Effector CD8-positive, alpha-beta T cell (primary cell): ENCODE data around the gene CXCL5.

Source experiments
- DNase-seq: peaks from one replicate; lab custom pipeline; 2025; lab: John Stamatoyannopoulos, UW
- total RNA-seq, 4 experiments: gene quantifications; one replicate each; lab custom pipeline; 2026; lab: John Stamatoyannopoulos, UW

The CXCL5 gene
- total RNA-seq = 0 to 0.09 (median 0) reads per million in 4 experiments

GRCh38 chr4:73998040-73999011, at the start of gene CXCL5:
TSS of gene CXCL5 (minus strand) at chr4:73998677. CDS start at chr4:73998581, 96 bp downstream.
- DNase-seq = no peak

GRCh38 chr4:74047152-74047551, 48.7 kb upstream of the CXCL5 start:
- DNase-seq = no peak

- DNase-seq = no peak
These were observed 47.3 kb upstream of the CXCL5 start for GRCh38 chr4:74045772-74046171.

DNA sequence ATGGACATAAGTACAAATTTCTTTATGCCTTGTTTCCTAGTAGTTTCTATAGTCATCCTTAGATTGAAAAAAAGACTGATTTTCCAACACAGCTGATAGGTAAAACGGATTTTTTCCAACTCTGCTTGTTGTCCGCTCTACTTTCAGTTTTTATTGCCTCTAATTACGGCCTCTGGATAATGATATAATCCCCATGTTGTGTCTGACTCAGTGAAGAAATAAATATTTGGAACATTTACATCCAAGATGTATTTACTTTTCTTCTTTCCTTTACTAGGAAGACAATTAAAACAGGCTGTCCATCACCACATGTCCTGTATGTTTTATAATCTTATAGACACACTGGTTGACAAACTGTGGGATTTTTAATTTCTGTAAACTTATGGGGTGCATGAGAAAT, 46.8 kb upstream of the CXCL5 start:
- no peak for DNase-seq

- DNase-seq = no peak
These were observed 46.2 kb upstream of the CXCL5 start for GRCh38 chr4:74044677-74045076.

GRCh38 chr4:74042681-74043080, 44.2 kb upstream of the CXCL5 start:
- no peak for DNase-seq

DNA sequence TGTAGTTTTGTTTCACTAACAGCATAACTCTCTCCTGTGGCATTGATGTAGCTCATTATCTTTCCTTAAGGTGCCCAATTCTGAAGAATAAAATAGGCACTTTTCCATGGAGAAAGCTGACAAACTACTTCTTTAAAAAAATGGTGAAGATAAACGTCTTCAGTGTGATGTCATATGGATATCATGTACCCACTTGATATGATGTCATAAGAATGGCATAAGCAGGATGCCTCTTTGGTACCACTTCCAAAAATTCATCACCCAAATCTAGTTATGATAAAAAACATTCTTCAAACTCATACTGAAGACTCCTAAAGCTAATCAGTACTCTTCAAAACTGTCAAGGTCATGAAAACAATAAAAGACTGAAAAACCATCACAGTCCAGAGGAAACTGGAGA, 42.9 kb upstream of the CXCL5 start:
- DNase-seq = no peak

DNA sequence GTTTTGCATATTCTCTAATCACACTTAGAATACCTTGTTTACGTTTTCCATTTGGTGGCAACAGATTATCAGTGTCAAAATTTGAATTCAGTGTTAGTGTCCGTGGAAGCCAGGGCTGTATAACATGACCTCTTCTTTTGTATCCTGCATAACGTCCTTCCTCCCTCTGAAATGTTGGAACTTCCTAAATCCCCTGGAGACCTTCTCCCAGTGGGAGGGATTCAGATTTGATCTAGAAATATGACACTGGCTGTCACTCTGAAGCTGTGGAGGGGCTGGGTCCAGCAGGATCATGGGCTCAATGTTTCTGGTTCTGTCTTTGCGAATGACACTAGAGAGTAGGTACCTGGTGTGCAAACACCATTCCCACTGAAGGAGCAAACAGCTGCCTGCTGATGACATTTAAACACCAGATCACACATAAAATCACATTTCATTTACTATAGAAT, 40.9 kb upstream of the CXCL5 start:
- no peak for DNase-seq

- DNase-seq = peak; percentile 22
These were observed 40.2 kb upstream of the CXCL5 start, which contains the start of gene CXCL3 for GRCh38 chr4:74038425-74039314. TSS of gene CXCL3 (minus strand) at chr4:74038689. CDS start at chr4:74038611, 78 bp downstream.

GRCh38 chr4:74038086-74038424, 39.6 kb upstream of the CXCL5 start:
- no peak for DNase-seq

- no peak for DNase-seq
These were observed 38.8 kb upstream of the CXCL5 start for GRCh38 chr4:74037076-74037955.

DNA sequence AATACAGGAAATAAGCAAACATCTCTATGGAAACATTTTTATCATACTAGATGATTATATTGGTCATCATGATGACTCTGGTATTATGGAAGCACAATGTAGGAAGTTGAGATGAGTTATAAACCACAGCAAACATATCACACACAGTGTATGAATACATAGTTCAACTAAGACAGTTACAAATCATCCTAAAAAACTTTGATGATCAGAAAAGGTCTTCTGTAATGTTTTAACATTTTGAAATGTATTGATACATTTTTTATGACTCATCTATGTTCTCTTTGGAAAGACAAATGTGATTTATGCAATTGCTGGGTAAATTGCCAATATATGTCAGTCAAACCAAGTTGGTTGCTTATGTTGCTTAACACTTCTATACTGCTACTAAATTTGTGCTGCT, 35.3 kb upstream of the CXCL5 start:
- DNase-seq = no peak

DNA sequence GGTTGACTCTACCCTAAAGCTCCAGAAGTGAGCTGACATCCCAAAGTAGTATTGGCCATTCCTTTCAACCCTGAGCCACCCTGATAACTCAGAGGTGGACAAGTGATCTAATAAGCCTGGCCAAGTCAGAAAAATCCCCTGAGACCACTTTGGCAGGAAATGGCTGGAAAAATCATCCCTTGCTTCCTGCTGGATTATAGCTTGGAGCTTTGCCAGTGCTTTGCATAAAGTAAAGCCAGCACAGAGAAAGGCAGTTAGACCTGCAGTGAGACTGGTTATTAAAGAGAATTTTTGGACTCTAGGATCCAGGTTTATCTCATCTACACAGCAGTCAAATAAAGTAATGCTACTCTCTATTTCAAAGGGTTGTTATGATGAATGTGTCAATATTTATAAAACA, 33.6 kb upstream of the CXCL5 start:
- no peak for DNase-seq

GRCh38 chr4:74031576-74031975, 33.1 kb upstream of the CXCL5 start:
- DNase-seq = no peak

- DNase-seq = no peak
These were observed 31.8 kb upstream of the CXCL5 start for GRCh38 chr4:74030285-74030684.

GRCh38 chr4:74028504-74028903, 30.0 kb upstream of the CXCL5 start:
- no peak for DNase-seq

DNA sequence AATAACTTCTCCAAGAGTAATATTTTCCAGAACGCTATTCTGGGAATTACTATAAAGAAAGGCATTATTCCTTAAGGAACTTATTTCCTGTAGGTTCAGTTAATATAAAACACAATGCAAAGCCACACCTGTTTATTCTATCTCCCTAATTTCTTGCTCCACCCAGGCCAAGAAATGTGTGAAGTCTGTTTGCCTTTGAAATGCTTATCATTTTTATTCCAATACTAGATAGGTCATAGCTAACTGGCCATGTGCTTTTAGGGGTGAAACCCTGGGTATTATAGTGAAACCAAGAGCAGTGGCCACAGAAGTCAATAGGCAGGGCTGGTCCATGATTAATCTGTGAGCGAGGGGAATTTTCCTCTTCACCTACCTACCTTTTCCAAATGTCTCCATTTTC, 25.2 kb upstream of the CXCL5 start:
- DNase-seq = no peak

DNA sequence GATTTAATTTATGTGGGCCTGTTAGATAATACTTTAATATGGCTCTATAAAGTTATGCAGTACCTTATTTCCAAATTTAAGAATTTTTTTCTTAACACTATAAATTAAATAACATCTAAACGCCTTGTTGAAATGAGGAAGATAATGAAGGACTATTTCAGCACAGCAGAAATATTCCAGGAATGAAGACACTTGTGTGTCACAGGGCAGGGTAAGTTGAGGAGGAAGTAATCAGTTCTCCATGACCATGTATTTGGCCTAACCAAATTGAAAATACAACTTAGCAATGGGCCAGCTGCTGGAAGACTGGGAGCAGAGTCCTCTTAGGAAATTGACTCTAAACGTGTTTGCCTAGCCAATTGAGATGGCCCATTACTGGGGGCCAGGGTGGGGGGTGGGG, 23.1 kb upstream of the CXCL5 start:
- DNase-seq = no peak

DNA sequence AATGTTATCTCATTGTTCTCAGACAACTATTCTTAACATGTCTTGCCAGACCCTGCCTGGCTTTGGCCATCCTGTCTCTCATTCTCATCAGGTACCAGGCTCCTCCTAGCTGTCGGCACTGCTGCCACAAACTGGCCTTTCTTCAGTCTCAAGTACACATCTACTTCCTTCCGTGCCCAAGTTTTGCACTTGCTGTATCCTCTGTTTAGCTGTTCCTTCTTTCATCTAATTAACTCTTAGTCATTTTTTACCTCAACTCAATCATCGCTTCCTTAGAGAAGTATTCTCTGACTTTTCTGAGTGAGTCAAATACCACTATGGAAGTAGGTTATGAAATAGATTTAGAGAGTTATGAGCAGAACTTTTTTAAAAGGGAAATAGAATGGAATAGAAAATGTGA, 20.3 kb upstream of the CXCL5 start:
- DNase-seq = no peak

DNA sequence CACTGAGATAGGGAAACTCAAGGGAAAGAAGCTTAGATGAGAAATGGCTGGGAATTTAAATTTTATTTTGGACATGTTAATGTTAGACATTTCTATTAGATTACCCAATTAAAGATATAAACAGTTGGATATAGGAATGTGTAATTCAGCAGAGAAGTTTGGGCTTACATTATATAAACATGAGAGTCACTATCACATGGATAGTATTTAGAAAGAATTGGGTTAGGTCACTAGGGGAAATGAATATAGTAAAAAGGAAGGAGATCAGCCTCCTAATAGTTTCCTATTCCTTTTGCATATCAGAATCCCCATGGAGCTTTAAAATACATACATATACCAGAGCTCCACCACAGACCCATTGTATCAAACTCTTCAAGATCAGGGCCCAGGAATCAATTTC, 19.6 kb upstream of the CXCL5 start:
- no peak for DNase-seq

DNA sequence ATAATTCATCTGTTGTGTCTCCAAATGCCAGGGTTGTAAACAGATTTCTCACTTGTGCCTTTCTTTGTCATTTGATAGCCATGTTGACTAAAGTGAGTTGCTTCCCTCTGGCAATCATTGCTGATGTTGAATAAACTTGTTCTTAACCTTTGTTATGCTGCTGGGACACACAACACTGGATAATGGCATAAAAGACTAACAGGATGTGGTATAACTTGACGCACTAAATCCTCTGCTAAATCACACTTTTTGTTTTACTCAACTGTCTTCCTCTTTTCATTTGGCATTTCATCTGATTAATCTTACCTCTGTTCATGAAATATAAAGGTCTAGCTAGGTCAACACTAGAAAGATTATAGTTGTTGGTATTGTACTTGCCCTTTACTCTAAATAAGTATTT, 17.6 kb upstream of the CXCL5 start:
- DNase-seq = no peak
